Measurements from ENCODE around the gene TCP1. TPM values are rescaled to one million over a fixed set of nuclear protein-coding genes. Genes with fewer than 3 reads are reported as not detected.

The TCP1 gene
- total and polyA plus RNA-seq, 2 experiments from 2014 or later = 222 to 346 TPM

- no peaks in the 10 kb centered on the region for H3K9me2 ChIP-seq (ENCODE audit: insufficient read depth)
- H2AFZ ChIP-seq = no peak overlapping the region
- H3K79me2 ChIP-seq (replicated peaks; ENCODE audit: insufficient read depth) = peaks cover 13% of the 10 kb centered on the region
- peaks cover 6% of the 10 kb centered on the region; the same call in 1 of the 3 replicates for H3K4me1 Mint-ChIP-seq
- no peaks in the 10 kb centered on the region for H3K9me3 Mint-ChIP-seq
- H3K4me3 Mint-ChIP-seq = no peak overlapping the region
- no peaks in the 10 kb centered on the region for H3K27me3 ChIP-seq (ENCODE audit: insufficient read depth)
- no peak overlapping the region for H3K4me2 ChIP-seq
- H3K27ac ChIP-seq (ENCODE audit: low read depth) = no peak overlapping the region
- DNase-seq (ENCODE audit: low spot score) (no peak), ATAC-seq (no peak)
- no peaks in the 10 kb centered on the region for H3K27me3 Mint-ChIP-seq (ENCODE audit: insufficient read depth, low read depth, poor library complexity)
- H4K20me1 ChIP-seq (replicated peaks; ENCODE audit: insufficient read depth) = no peaks in the 10 kb centered on the region
- H3K27ac Mint-ChIP-seq = no peak overlapping the region
- TF ChIP-seq ZNF114 (CRISPR knock-in tag; IDR thresholded peaks at IDR 0.05) (no peak), JUNB (IDR thresholded peaks at IDR 0.05; ENCODE audit: unreplicated experiment) (no peak), REST (IDR thresholded peaks at IDR 0.05; ENCODE audit: unreplicated experiment) (no peak), ZNF331 (CRISPR knock-in tag; IDR thresholded peaks at IDR 0.05; ENCODE audit: low read depth) (no peak), POLR2AphosphoS5 (IDR thresholded peaks at IDR 0.05; ENCODE audit: low read depth) (no peak), STAT1 (IDR thresholded peaks at IDR 0.05; ENCODE audit: unreplicated experiment) (no peak), EZH2phosphoT487 (IDR thresholded peaks at IDR 0.05; ENCODE audit: unreplicated experiment) (no peak), CTCF (conservative IDR thresholded peaks at IDR 0.05; ENCODE audit: low read depth in 2 of 2) (no peak), CREB1 (CRISPR knock-in tag; IDR thresholded peaks at IDR 0.05; ENCODE audit: low read depth) (no peak), ZNF462 (CRISPR knock-in tag; IDR thresholded peaks at IDR 0.05) (no peak), EZH2 (IDR thresholded peaks at IDR 0.05; ENCODE audit: low read depth, unreplicated experiment) (no peak), NANOG (IDR thresholded peaks at IDR 0.05; ENCODE audit: borderline replicate concordance) (no peak), ETS1 (IDR thresholded peaks at IDR 0.05) (no peak)
- H3F3A ChIP-seq (replicated peaks; ENCODE audit: low read depth) = peaks cover 2% of the 10 kb centered on the region; the same call in 1 of the 2 replicates
- peaks cover 90% of the 10 kb centered on the region for H3K36me3 Mint-ChIP-seq (ENCODE audit: low read depth)
- no peaks in the 10 kb centered on the region for H3K4me1 ChIP-seq (ENCODE audit: insufficient read depth)
- H3K4me3 ChIP-seq = no peak overlapping the region
- H3K36me3 ChIP-seq (ENCODE audit: insufficient read depth) = peaks cover 66% of the 10 kb centered on the region; the same call in 1 of the 2 replicates
Observed at GRCh38 chr6:159753081-159753872, 36.1 kb downstream of the TCP1 start.

Data from GM23338 (cell line).